Stimulated activated CD4-positive, alpha-beta T cell treated with anti-CD3 and anti-CD28 coated beads, TNF-alpha, amount 100 ng/mL, for 1 hour (primary cell): ENCODE results near the gene MEGF11.

Source experiments
- DNase-seq, 3 donors: peaks; one replicate each; pipeline ENCODE4 v3.0.0-alpha.2; 2020; ENCODE audit warnings: low read depth in 3 of 3, low spot score in 1 of 3

Gene MEGF11

DNA sequence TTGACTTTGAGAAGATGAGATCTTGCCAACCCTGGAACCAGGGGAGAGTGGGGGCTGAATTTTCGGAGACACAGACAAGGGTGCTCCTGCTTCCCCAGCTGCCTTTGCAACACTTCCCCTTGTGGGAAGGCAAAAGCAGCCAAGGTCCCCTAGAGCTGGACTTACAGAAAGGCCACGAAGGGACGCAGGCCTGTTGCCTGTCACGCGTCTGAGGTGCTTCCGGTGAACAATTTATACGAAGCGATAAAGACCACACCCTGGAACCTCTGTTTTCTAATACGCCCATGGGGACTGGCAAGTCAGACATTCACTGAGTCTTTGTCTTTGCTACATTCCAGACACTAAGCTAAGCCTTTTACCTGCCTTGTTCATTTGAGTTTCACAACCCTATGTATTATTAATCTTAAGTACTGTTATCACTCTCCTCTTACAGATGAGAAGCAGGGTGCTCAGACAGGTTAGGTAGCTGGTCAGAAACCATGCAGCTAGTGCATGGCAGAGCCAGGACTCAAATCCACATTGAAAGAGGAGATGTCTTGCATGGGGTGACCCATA, 13.2 kb downstream of the MEGF11 start:
- DNase-seq, result no peak

DNA sequence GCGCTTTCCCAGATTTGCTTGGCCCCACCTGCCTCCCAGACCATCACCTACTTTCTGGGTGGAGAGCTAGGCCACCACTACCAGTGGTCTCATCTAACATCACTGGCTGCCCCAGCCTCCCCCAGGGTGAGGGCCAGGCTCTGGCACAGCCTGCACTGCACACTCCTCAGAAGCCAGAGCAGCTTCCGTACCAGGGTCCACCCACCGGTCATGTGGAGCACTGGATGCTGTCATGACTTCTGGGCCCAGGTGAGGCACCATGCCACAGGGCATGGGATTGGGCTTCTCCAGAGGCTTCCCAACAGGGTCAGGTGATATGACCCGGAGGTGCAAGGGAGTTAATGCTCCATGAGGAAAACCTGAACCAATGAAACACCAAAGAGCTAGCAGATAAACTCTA, 14.0 kb downstream of the MEGF11 start:
- DNase-seq, result no peak

DNA sequence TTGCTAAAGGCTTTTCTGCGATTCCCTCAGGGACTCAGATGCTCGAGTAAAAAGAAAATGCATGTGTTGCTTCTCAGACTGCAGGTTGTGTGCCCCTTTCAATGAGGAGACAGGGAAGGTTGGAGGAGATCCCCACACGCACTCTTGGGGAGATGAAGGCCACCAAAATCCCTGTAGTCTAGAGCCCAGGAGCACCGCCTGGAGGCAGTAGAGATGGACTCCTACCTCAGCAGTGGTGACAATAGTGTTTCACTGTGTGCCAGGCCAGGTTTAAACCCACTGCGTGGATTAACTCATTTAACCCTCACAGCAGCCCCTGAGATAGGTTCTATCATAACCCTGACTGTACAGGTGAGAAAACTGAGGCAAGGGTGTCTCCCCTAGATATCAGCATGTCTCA, 15.2 kb downstream of the MEGF11 start:
- DNase-seq, result no peak

DNA sequence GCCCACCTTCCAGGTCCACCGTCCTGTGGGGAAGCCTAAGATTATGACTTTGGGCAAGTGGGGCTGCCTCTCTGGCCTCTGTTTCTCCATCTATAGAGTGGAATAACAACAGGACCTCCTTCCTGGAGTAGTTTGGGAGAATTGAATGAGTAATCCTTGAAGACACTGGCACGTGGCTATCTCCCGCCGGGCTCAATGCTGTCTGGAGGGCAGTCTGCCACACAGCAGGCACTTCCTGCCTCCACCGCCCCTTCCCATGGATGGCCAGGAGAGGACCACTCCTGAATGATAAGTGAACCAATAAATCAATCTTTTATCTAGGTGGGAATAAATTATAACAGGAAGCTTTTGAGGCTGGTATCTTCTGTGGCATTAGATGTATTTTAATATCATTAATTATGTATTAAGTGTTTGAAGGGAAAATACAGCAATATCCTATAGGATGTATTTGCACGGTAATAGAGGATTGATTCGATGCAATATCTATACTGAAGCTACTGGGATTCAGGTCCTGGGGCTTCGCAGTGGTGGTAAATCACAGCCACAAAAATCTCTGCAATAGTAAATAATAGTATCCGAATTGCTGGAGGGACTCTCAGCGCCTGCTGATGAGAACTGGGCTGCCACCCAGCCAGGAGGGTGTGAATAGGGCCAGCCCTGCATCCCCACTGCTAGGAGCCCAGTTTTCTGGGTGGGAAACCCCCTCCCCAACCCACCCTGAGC, 15.9 kb downstream of the MEGF11 start:
- no peak for DNase-seq

DNA sequence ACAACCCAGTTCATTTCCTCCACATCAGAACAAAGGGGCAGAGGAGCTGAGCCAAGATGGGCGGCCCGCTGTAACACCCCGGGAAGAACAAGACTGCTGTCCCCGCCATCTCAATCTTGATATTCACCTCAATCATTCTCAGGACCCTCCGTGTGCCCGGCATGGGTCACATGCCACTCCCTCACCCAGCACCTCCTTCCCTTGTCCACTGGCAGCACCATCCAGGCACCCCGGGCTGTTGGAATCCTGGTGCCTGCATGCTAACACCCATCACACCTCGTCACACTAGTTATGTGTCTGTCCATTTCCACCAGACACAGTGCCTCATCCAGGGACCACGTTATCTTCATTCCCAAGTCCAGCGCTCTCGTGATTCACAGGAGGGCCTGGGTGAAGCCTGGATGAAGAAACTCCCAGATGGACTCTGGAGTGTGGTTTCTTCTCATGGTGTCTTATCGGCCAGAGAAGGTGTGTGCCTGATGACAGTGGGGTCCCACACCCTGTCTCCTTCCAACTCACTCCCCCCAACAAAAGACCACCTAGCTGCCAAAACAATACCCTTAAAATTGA, 16.7 kb downstream of the MEGF11 start:
- no peak for DNase-seq

DNA sequence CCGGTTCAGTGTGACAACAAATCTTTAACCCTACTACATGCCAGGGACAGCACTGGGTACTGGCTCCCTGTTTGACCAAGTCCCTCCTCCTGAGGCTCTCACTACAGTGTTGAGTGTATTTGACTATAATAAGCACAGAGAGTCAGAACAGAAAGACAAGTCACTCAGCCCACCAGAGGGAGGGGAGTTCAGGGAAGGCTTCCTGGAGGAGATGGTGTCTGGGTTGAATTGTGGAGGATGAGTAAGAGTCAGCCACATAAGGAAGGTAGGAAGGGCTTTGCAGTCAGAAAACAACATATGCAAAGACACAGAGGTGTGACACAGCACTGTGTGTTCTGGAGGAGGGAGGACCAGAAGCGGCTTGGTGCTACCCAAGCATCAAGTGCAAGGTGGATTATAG, 17.7 kb downstream of the MEGF11 start:
- no peak for DNase-seq

DNA sequence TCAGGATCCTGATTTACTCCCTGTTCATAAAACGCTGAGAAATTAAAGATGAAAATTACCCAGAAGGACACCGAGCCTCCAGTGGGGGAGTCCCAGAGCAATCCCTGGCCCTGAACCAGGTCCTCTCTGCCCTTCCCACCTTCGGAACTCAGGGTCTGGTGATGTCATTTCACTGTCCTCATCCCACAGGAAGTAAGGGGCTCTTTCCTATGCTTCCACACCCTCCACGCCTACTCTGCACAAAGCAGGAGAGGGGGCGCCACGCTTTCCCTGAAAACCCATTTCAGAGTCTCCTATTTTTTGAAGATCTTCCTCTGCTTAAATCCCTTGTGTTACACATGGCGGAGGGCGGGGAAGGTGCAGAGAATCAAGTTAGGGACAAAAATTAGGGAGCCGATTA, 18.8 kb downstream of the MEGF11 start:
- no peak for DNase-seq

DNA sequence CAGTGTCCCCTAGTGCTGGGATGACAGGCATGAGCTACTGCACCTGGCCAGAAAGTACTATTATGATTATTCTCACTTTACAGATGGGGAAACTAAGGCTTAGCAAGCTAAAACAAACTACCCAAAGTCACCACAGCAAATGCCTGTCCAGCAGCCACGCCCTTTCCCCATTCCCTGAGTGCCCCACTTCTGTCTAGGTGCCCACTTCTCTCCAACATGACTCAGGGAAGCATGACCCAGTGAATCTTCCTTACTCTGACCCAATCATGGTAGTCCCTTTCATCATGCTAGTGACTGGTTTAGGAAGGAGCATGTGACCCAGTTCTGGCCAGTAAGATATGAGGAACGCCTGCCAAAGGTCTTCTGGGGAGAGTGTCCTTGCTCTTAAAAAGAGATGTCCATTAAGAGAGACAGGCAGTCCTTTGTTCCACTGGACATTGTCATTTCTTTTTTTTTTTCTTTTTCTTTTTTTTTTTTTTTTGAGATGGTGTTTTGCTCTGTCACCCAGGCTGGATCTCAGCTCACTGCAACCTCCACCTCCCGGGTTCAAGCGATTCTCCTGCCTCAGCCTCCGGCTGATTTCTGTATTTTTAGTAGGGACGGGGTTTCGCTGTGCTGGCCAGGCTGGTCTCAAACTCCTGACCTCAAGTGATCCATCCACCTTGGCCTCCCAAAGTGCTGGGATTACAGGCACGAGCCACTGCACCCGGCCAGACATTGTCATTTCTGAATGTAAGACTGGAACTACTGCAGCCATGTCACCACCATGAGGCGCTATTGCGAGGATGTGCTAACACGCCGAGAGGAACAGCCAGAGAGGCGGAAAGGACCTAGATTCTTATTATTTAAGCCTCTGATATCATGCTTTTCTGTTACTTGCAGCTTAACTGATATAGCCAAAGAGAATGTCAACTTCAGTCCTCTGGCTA, 19.8 kb downstream of the MEGF11 start:
- no peak for DNase-seq

DNA sequence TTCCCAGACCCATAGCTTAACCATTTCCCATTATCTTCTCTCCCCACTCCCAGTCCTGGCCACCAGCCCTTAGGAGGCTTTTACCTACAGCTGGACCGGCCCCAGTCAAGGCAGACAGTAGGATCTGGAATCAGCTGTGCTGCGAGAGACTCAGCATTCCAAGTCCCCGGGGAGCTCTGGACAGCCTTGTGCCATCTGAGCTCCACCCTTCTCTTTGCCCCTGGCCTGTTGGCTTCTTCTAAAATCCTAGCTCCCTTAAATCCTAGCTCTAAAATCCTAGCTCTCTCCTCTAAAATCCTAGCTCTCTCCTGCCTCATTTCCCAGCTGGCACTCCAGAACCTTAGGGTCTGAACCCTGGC, 21.3 kb downstream of the MEGF11 start:
- DNase-seq, result no peak

DNA sequence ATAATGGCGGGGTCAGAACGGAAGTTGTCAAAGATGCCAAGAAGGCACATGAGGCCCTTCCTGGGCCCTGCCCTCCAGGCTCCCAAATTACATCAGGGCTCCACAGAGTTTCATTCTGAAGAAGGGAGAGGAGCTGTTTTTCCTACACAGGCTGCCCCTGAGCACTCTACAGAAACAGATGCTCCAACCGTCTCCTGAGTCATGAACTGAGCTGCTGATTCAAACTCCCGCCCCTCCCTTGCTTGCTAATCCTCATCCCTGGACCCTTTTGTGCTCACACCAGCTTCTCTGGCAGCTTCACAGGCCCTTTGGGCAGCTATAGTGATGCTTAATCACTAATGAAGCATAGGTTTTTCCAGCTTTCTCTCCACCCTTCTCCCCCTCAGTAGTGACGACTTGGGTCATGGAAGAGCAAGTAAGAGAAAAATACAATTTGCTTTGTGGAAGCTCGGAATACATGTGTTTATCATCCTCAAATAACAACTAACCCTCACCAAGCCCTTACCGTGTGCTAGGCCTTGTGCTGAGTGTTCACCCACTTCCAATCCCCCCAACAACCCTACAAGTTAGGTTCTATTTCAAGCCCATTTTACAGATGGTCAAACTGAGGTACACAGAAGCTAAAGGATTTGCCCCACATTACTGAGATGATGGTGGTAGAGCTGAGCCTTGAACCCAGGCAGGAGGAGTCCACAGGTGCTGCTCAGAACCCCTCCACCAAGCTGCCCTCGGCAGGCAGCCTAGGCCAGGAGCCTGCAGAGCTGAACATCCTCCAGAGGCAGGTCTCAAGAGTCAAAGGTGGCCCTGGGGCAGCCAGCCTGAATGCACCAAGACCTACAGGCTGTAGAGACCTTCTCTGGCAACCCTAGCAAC, 21.9 kb downstream of the MEGF11 start:
- no peak for DNase-seq

DNA sequence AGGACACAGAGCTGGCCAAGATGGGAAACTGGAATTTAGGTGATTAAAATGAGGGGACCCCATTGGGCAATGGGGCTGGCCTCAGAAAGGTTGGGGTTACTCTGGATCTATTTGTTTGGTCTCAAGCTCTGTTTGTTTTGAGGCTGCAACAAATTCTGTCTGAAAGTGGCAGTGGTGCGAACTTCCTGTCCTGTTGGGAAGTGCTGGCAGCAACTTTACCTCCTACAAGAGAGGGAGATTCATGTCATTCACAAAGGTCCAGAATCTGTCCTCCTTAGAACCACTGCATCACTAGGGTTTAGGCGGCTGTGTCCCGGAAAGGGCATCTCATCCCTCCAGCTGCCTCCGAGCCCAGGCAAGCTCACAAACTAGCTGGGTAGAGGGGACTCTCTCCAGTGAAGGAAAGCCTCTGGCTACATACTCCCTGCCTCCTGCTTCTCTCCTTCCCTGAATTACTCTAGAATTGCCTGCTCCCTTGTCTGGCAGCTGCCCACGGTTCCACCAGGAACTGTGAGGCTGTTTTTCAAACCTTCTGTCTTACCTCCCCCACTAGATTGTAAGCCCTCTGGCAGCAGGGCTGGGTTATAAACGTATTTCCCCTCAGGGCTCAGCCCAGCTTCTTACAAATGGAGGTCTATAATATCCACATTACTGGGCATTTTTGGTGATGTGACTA, 23.6 kb downstream of the MEGF11 start:
- no peak for DNase-seq

DNA sequence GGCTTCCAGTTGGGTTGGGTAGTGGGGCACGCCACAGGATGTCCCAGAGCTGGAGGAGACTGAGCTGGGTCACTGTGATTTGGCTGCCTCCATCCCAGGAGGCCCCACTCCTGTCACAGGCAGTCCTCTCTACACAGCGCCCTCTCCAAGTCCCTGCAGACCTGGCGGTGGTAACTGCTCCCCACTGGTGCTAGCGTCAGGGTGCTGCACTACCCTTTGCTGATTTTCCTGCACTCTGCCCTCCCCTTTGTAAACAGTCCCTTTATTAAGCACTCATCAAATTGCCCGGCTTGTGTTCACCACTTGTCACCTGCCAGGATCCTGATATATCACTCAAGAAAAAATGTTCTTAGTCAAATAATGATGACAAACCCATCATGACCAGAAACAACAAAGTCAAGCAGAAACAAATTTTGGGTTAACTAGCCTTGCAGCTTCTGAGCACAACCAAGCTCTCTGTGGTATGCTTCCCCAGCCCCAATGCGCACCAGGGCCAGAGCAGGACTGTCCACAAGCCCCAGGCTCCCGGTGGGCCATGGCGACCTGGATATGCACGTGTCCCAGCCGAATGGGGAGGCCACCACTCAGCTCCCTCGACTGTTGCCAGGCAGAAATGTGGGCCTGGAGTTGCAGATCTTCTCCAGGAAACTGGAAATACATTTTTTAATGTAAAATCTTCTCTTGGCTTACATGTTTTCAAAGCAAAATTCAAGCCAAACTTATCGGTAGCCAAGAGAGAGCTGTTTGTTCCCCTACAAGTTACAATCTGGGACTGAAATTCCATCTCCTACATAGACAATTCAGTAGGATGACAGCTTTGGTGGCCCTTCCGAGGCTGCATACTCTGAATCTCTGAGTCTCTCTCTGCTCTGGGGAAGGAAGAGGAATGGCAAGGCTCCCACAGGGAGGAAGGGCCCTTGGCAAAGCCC, 24.5 kb downstream of the MEGF11 start:
- no peak for DNase-seq

DNA sequence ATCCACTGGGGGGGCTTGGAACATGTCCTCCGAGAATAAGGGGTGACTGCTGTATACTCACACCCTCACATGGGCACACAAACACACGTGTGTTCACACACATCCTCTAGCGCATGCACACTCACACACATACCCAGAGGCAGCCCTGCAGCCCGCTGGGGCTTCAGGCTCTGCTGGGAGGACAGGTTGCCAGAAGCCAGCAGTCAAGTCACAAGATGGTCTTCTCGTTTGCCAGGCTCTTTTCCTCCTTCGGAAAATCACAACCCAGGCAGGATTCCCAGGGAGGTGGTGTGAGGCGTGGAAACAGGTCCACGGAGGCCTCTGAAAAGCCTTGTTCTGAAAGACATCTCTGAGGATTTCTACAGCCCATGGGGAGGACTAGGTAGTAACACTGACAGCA, 26.8 kb downstream of the MEGF11 start:
- DNase-seq, result no peak

DNA sequence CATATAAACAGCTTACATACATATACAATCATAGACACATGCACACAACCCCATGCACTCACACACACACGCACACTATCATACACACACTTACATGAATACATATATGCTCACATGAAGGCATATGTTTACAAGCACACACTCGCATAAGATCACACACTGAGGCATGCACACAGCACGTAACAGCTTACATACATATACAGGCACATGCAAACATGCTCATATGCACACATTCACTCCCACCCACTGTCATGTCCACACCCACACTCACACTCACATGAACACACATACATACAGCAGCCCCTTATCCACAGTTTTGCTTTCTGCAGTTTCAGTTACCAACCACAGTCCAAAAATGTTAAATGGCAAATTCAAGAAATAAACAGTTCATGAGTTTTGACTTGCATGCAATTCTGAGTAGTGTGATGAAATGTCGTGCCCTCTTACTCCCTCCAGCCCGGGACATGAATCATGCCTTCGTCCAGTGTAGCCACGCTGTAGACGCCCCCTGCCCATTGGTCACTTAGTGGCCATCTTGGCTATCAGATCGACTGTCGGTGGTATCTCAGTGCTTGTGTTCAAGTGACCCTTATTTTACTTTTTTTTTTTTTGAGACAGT, 27.8 kb downstream of the MEGF11 start:
- no peak for DNase-seq

DNA sequence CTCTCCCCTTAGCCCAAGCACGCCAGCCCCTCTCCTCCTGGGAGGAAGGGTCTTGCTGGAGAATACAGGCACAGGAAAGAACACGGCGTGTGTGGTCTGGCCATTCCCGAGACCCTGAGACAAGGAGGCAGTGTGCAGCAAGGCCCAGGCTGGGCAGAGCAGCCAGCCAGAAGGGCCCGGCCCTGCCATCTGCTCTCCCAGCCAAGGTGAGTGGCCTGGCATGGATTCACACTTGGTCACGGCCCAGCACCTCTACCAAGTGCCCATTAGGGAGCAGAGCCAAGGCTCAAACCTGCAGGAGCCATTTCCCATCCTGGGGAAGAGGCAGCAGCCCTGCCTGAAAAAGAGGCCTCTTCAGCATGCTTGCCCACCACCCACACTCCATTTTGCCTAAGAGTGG, 28.6 kb downstream of the MEGF11 start:
- DNase-seq, result no peak

DNA sequence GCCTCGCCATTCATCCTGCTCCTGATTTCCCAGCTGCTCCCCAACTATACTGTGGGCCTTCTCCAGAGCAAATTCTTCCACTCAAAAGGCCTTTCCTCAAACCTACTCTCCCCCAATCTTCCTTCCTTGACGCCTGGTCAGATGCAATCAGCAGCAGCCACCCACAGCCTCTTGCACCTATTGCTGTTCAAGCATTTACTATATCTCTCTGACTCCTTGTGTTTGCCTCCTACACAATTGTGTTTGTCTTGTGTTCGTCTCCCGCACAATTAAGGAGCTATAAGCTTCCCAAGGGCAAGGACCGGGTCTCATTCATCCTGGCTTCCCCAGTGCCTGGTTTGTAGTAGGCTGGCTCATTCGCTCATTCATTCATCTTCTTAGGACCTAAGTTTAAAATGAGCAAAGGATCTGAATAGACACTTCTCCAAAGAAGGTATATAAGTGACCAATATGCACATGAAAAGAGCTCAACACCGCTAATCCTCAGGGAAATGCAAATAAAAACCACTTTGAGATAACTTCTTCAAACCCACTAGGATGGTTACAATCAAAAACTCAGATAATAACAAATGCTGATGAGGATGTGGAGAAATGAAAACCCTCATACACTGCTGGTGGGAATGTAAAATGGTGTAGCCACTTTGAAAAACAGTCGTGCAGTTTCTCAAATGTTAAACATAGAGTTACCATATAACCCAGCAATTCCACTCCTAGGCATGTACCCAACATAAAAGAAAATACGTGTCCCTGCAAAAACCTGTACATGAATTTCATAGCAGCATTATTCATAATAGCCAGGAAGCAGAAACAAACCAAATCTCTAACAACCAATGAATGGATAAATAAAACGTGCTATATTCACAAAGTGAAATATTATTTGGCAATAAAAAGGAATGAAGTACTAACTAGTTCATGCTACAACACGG, 31.0 kb downstream of the MEGF11 start:
- DNase-seq, result no peak

DNA sequence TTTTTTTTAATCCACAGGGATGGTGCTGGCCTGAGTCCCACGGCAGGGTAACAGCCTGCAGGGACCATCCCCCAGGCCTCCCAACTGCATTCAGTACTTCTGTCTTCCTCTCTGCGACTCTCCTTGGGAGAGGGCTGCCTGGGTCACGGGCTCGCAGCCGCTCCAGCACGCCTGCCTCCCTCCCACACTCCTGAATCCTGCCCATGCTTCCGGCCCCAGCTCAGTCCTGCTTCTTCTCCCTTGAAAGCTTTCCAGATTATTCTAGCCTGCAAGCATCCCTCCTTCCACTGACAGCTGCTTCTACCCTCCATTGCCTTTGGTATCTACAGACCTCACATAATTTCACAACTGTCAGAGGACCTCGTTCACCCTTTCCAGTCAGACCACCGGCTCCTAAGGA, 32.4 kb downstream of the MEGF11 start:
- DNase-seq, result no peak

DNA sequence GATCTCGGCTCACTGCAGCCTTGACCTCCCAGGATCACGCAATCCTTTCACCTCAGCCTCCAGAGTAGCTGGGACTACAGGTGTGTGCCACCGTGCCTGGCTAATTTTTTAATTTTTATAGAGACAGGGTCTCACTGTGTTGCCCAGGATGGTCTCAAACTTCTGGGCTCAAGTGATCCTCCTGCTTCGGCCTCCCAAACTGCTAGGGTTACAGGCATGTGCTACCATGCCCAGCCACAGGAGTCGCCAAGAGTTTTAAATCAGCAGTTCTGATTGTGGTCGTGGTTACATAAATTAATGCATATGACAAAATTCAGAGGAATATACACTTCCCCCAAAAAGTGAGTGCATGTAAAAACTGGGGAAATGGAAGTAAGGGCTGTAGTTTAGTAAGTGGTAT, 32.9 kb downstream of the MEGF11 start:
- no peak for DNase-seq
